ENCODE data around the gene ZNF511.

DNA sequence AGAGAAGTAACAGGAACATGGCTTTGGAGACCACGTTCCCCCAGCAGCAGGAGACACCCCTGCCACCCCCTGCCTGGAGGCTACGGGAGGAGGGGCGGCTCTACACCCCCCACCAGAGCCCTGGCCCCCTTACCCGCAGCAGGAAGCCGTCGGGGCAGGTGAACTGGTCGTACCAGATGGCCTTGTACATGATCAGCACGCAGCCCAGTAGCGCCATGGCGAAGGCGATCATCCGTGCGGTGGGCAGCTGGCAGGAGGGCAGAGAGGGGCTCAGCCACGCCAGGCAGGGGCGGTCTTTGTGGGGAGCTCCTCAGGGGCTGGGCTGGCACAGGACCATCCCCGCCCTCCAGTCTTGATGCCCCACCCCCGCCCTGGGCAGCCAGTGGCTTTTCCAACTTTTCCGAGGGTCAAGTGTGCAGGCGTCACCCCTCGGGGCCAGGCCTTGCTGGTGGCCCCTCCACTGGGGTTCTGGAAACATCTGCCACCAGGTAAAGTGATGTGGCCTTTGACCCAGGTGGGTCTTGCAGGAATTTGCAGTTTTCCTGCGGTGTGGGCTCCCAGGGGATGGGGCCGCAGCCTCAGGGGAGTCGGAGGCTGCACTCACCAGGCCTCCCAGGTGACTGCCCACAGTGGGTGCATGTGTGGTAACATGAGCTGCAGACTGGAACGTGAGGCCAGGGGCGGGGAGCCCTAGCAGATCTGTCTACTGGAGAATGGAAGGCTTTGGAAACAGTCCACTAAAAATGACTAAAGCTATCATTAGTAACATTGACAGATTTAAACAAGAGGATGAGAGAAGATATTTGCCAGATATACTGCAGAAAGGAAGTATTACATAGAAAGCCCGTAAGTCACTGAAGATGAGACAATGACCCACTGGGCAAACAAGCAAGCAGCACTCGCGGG lies 18.3 kb downstream of the ZNF511 start:
- TF ChIP-seq MYBL2 (CRISPR knock-in tag; IDR thresholded peaks at IDR 0.05) = no peak
- TF ChIP-seq MAX (CRISPR knock-in tag; IDR thresholded peaks at IDR 0.05) = no peak
- TF ChIP-seq, protein P1, sequence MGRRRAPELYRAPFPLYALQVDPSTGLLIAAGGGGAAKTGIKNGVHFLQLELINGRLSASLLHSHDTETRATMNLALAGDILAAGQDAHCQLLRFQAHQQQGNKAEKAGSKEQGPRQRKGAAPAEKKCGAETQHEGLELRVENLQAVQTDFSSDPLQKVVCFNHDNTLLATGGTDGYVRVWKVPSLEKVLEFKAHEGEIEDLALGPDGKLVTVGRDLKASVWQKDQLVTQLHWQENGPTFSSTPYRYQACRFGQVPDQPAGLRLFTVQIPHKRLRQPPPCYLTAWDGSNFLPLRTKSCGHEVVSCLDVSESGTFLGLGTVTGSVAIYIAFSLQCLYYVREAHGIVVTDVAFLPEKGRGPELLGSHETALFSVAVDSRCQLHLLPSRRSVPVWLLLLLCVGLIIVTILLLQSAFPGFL (CRISPR knock-in tag; IDR thresholded peaks at IDR 0.05; ENCODE audit: borderline replicate concordance) = no peak
